AG08396 (cell line): ENCODE data around the gene DYSF.
A peak's percentile ranks its signal among the peaks of the same experiment; 100 is the strongest.

Experiments
- DNase-seq: peaks from one replicate; pipeline ENCODE4 v3.0.0; 2012; ENCODE audit warnings: low spot score, mixed read lengths

The DYSF gene

DNA sequence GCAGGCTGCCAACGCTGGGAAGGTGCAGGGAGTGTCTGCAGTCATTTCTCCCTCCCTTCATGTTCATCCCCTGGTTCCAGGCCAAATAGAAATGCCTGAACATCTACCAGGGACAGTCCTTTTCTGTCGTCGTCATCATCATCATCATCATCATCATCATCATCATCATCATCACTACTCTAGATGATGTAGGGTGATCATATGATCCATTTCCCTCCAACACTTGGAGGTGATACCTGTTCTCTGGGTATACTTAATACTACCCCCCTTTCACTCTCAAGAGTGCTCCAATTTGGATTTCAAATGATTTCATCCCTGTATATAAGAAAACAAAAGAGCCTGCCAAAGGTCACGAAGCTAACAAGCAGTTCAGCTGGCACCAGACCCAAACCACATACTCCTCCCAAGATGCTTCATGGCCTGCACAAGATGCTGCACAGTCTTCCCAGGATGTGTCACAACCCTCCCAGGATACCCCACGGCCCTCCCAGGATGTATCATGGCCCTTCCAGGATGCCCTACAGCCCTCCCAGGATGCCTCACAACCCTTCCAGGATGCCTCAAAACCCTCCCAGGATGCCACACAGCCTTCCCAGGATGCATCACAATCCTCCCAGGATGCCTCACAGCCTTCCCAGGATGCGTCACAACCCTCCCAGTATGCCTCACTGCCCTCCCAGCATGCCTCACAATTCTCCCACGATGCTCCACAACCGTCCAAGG, 257.9 kb downstream of the DYSF start:
- no peak for DNase-seq

DNA sequence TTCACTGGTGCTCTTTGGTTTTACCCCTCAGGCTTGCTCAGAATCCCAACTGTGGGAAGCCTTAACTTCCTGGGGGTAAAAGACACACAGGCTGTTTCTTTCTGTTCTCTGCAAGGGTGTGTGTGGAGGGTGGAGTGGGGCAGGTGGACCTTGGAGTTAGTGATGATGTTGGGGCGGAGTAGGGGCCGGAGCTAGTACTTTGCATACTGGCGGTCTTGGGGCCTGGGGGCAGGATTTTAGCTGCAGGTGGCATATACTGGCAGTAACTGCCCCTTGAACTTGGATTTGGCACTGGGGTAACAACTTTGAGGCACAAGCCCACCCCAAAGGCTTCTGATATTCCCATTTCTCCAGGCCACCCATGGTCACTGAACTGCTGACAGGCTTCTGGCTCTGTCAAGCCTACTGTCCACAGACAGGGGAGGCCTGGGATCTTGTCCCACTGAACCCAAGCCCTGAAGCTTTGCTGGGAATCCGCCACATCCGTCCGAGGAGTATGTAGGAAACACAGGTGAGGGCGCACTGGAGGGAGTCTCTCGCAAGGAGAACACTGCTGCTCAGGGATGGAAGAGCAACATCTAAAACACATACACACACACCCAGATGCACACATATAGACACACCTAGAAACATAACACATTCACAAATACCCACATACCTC, 258.9 kb downstream of the DYSF start:
- no peak for DNase-seq

DNA sequence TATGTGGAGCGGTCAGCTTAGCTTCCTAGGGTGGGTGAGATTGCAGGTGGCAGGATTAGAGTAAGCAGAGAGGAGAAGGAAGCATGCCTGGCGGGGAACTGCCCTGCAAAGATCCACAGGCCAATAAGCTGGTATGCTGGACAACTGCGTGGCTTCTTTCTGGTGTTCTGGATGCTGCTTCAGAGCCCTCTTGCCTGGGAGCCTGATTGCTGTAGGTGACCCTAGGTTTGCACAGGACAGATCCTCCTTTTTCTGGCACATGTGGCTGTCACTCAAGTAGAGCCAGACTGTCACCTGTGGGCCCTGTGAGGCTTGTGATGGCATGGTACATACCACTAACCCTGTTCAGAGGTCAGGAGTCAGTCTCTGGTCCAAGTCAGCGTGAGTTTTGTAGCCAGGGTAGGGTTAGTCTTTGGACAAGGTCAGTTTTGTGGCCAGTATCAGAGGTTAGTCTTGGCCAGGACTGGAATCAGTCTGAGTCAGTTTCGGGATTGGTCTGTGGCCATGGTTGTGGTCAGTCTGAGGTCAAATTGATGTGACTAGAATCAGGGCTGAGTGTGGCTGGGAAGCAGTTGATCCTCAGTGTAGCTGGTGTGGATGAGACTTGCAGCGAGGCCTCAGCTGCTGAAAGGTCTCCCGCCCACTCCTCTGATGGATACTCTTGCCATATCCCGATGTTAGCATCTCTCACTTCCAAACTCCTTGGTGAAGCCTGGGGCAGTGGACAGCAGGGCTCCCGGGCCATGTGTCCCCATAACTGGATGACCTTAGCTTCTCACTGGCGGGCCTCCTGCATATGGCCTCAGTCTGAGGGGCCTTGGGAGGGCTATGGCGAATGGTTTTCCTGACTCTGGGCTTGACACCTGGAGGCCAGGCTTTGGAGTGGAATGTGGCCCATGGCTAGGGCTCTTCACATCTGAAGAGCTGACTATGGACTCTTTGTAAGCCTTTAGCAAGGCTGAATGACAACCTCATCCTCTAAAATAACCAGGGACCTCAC, 260.5 kb downstream of the DYSF start:
- DNase-seq, result peak; percentile 74

DNA sequence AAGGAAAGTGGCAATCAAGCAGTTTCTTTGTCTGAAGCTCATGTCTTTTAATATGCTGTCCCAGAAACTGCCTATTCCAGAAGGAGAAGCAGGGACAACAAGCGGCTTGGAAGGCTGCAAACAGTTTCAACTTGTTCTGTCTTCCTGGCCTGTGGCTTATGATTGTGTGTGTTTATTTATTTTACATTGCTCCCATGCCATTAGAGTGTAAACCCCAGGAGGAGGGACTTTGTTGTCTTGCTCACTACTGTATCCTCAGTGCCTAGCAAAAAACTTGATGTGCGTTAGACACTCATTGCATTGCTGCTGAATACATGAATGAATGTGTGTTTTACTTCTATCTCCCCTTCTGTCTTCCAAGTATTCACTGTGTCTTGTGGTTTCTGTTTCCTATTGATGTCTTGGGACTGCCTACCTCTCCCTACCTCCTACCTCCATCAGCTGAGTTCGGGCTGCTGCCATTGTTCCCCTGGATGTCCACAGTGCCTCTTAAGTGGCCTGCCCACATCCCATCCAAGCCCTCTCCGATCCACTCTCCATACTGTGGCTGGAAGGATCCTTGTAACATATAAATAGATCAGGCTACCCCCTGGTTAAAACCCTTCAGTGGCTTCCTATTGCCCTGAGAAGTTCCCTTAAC, 261.4 kb downstream of the DYSF start:
- DNase-seq, result no peak

DNA sequence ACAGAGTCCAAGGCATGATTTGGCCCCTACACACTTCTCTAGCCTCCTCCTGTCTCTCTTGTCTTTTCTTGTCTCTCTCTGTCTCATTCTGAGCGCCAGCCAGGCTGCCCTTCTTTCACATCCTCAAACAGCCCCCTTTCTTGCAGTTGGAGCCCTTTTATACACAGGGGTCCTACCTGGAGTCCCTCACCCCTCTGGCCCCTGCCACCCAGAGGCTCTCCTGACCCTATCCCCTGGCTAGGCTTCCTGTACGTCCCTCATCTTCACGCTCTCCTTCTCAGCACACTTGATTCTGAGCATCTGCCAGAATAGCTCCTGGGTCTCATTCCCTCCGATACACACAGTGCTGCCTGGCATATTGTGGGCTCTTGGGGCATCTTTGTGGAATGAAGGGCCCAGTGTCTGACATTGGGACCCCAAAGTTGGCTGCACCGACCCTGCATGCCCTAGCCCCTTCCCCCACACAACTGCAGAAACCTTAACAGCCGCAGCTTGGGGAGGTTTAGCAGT, 261.9 kb downstream of the DYSF start:
- no peak for DNase-seq

DNA sequence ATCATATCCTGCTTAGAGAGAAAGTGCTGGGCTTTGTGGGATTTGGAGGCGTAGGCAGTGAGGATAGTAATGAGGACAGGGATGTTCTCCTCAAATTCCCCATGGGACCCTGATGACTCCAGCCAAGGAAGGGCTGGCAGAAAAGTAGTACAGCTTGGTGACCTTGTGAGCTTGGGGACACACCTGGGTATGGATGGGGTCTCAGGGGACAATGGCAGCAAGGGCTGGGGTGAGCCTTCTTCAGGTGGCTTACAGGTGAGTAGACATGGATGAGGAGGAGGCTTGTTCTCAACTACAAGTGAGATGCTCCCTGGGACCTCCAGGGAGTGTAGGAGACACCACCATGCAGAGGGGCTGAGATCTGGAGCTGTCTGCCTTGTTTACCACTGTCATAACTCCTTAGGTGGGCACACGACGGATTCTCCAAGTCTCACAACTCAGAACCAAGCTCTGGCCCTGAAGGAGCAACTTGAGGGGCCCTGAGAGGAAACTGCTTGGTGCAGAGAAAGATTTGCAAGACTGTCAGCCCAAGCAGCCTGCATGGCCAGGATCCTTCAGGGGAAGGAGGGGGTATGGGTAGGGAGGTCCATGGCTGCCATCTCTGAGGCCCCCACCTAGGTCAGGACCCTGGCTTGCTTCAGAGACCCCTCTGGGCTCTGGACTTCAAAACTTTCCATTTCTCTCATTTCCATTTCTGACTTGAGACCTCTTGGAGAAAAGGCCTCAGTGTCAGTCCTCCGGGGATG, 262.8 kb downstream of the DYSF start:
- DNase-seq, result no peak

DNA sequence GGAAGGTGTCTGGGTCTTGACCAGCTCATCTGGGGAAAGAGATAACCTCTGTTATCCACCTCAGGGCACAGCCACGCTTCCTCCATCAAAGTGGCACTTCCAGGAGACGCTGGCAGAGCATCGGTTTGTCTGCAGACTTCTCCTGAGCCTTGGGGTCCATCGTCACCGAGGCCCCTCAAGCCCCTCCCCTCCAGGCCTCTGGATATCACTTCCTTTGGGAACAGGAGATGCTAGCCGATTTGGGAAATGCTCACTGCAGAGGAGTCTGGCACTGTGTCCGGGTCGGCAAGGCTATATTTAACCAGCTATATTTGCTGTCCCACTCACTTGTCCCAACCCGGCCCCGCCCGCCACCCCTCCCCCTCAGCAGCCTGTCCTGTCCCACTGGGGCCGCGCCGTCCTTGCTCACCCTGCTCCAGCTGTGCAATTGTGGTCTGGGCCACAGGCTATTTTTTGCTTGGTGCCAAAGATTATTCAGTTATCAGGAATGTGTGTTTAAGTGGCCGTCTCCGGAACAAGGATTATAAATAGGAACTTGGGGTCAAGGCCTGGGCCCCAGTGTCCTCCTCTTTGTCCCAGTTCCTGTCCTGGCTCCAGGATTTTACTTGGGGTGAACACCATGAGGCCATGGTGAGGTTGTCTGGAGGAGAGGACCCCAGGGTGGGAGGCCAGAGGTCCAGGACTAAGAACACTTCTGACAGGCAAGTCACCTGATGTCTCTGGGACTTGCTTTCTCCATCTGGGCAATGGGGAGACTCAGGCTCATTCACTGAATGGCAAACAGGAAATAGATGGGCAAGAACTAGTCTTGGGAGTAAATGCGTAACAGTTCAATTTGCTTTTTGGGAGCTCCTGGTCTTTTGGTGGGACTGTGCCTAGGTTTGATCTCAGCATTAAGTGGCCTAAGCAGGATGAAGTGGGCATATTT, 263.6 kb downstream of the DYSF start:
- peak; percentile 87 for DNase-seq

DNA sequence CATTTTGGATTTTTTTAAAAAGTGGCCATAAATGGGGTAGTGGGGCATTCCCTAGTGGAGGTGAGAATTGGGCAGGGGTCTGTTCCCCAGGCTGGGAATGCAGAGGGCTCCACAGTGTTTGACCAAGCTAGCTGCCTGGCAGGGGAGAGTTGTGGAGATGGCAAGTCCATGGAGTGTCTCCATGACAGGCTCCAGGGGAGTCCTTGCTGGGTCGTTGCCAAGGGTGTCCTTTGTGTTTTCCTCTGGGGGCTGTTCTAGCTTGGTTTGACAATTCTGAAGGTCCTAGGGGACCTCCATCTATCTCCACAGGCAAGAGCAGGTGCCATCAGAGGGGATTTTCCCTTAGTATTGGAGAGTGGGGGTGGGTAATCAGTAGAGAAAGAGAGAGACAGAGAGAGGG, 265.3 kb downstream of the DYSF start:
- DNase-seq, result no peak

DNA sequence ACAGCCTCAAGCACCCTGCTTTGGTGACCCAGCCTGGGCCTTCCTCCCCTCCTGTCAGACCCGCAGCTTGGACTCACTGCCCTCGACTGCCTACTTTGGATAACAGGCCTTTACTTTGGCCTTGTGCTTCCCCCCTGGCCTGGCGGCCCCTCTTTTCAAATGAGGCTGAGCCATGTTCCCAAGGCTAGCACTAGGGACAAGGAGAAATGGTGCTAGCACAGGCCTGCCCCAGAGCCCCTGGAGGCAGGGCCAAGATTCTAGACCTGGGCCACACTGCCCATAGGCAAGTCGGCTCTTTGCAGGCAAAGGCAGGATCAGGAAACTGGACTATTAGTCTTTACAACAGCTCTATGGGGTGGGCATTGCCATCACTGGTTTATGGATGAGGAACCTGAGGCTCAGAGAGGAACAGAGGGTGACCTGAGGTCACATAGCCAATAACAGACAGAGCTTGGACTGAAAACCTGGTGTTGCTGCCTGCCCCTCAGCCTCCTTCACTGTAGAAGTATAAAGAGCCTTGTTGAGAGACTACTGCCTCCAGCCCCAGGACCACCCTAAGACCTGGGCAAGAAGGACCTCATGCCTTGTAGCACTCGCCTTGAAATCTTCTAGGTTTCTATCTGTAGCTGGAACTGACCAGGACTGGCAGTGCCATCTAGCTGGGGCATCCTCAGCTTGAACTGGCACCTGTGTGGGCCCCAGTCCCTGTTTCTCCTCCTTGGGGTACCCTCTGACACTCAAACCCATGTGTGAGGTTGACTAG, 266.3 kb downstream of the DYSF start:
- DNase-seq, result no peak

DNA sequence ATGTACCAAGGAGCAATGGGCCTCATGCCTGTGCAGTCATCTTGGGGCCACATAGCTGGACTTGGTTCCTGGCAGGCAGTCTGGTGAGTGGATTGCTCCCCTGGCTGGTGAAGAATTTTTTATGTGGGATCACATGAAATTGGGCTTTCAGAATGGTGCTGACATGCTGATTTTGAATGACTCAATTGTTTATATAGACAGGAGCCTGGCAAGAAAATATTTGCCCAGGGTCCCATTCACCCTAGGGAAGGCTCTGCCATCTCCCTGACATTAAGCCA, 266.9 kb downstream of the DYSF start:
- no peak for DNase-seq

DNA sequence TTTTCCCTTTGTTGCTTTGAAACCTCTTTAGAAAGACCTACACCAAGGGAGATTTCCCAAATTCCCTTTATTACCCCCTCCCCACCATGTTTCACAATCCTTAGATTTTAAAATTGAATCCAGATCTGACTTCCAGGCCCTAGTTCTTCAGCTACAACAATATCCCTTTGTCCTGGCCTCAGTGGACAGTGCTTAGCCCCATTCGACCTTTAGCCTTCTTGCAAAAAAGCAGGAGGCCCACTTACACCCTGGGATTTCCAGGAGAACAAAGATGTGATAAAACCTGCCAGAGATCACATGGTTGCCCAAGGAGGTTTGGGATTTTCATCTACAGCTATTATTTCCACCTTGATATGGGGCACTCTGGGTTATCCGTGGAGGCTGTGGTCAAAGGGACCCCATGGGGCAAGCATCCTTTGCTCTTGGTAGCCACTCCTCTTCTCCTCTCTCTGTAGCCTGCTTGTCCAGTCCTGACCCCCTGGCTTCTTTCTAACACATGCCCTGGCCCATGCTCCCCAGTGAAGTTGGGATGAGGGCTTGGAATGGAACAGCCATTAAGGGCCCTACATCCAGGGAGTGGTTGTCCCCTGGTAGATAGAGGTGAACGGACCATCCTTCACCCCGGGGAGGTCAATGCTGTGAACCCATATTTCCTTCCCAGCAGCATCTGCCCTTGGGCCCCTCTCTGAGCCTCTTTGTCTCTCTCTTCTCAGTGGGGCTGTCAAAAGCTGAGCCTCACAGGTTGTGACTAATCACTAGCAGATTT, 267.4 kb downstream of the DYSF start:
- DNase-seq, result no peak

DNA sequence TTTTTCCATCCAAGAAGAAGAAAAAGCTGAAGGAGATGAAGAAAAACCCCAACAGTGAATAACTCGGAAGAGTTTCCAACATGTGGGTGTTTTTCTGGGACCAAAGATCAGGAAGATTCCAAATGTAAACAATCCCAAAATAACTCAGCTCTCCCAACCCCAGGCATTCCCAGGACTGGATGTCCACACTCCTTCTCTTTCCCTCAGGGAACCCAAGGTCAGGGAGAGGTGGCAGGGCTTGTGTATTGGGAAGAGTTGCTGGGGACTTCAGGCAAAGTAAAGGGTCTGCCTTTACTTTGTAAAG, 268.0 kb downstream of the DYSF start:
- no peak for DNase-seq

DNA sequence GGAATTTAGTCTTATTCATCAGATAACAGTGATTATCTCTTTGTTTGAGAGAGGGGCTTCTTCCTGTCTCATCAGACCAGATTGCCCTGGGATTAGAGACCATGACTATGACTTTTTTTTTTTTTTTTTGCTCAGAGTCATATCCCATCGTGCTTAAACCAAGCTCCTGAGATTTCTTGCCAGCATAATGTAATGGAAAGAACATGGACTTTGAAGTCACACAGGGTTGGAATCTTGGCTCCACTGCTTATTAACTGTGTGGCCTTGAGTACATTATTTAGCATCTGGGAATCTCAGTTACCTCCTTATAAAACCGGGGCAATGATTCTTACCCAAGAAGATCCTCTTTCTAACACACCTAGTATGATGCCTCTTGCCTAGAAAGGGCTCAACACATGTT, 268.3 kb downstream of the DYSF start:
- DNase-seq, result no peak

DNA sequence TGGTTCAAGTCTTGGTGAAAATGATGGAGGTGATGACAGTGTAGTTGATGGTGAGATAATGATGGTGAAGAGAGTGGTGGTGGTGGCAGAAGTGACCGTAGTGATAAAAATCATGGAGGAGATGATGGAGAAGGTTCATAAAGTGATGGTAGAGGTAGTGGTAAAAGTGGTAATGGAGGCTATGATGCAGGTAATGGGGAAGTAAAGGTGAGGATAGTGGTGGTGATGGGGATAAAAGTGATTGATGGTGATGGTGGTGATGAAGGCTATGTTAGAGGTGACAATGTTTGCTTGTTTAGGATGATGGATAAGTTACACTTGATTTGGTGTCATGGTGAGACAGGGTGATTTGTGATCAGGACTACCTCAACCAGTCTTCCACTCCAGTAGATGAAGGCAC, 268.9 kb downstream of the DYSF start:
- DNase-seq, result no peak

DNA sequence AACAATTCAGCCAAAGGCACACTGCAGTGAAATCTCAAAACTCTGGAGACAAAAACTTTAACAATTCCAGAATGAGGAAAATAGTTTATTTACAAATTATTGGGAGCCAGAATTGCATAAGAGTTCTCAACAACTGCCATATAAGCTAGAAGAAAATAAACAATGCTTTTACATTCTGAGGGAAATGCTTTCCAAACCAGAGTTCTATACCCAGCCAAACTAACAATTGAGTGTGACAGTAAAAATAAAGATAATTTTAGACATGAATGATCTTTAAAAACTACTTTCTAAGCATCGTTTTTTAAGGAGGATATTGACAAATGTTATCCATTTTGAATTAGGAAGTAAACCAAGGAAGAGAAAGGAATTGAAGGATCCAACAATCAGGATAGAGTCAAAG, 271.4 kb downstream of the DYSF start:
- DNase-seq, result no peak

DNA sequence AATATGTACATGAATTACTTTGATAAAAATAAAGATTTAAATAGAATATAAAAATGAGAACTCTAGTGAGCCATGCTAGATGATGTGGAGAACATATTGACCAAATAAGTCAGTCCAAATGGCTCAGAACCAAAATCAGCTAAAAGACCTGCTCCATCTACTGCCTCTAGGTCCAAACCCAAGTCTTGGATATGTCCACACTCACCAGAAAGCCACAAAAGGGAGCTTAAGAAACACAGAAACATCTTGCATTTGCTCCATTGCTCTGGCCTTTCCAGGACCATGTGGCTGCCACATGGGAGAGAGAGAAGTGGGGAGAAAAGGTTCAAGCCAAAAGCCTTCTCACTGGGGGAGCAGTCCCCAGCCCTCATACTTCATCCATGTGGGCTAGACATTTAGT, 272.5 kb downstream of the DYSF start:
- no peak for DNase-seq

DNA sequence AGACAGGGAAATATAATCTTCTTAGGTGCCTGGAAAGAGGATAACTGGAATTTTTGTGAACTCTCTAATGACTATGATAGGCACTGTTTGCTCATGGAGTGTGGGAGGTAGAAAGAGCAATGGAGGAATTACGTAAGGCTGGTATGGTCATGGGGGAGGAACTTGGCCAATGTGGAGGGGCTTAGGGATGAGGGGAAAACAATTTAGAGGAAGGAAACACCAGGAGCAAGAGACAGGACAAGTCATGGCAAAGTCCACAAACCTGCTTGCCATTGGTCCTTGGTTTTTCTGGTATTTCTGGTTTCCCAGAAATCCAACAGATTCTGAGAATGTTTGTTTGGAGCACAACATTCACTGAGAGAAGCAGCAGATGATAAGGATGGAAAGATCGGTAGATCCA, 274.2 kb downstream of the DYSF start:
- no peak for DNase-seq

DNA sequence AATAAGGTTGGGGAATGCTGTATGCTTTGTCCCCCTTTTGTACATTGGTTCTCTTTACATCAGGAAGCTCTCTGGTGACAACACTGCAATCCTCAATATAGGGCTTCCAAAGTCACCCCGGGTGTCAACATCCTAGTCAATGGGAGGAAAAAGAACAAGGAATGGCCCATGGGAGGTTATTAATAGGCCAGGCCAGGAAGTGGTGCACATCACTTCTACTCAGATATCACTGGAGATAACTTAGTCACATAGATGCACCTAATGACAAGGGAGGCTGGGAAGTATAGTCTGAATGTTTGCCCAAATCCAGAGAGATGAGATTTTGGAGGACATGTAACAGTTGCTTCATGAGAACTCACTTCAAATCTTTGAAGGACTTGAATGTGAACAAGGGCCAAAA, 274.7 kb downstream of the DYSF start:
- DNase-seq, result no peak

DNA sequence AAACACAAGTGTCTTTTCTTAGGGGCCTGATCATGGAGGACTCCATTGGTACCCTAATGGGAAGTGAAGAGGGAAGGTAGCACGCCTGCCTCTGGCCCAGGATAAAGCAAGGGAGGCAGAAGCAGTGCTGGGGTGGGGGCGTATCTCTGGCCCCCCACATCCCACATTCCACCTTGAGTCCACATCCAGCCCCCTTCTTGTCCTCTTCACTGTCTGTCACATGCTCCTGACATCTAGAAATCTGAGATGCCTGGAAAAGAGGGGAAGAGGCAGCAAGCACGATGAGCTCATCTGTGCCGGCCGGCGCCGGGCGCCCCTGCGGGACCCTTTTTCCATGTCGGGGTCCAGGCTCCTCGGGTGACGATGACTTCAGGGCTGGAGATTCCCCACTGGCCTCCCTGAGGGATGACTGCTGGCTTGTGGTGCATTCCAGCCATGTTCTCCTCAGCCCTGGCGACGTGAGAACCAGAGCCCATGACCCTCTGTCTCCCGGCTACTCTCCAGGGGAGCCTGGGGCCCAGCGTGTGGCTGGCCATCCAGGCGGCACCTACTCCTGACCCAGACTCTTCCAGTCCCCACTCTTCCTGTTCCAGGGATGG, 277.5 kb downstream of the DYSF start:
- DNase-seq, result no peak
